Astrocyte of the spinal cord (primary cell): ENCODE results near the gene ADGRB3.

Experiments used
- DNase-seq: peaks from one replicate; pipeline ENCODE4 v3.0.0; 2011; ENCODE audit warnings: low read depth, low spot score
- H3K4me3 ChIP-seq: 2 replicates; pipeline ENCODE4 v1.5.1; 2011; ENCODE audit warnings: low read depth, mild to moderate bottlenecking, low read length, moderate library complexity
- in situ Hi-C: cut with HindIII; loops from 2 replicates; pipeline ENCODE4 v1.10.0; 2017; ENCODE audit warnings: low sequenced_read_pairs
- TF ChIP-seq, protein P1 (sequence below): IDR thresholded peaks from 2 replicates; pipeline ENCODE4 v1.5.1; 2012; ENCODE audit warnings: low read depth, mild to moderate bottlenecking, low read length, inconsistent platforms

The ADGRB3 gene

DNA sequence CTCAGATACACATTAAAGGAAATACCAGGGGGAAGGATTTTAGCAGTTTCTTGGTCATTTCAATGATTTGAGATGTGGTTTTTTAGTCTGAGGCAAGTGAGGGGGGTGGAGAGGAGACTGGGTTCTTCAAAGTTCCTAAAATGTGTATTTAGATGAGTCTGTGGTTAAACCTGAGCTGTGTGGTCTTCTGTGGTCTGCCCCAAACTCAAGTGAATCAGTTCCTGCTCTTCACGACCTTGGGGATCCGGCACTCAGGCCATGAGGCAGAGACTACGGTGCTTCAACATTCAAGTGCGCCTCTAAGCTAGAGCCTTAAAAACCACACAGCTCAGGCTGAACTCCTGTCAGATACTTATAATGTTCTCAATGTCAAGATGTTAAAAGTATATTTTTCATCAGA, 755.0 kb downstream of the ADGRB3 start:
- in situ Hi-C loops: no loop called here
- TF ChIP-seq, protein P1, sequence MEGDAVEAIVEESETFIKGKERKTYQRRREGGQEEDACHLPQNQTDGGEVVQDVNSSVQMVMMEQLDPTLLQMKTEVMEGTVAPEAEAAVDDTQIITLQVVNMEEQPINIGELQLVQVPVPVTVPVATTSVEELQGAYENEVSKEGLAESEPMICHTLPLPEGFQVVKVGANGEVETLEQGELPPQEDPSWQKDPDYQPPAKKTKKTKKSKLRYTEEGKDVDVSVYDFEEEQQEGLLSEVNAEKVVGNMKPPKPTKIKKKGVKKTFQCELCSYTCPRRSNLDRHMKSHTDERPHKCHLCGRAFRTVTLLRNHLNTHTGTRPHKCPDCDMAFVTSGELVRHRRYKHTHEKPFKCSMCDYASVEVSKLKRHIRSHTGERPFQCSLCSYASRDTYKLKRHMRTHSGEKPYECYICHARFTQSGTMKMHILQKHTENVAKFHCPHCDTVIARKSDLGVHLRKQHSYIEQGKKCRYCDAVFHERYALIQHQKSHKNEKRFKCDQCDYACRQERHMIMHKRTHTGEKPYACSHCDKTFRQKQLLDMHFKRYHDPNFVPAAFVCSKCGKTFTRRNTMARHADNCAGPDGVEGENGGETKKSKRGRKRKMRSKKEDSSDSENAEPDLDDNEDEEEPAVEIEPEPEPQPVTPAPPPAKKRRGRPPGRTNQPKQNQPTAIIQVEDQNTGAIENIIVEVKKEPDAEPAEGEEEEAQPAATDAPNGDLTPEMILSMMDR: no peak
- H3K4me3 ChIP-seq: no peak overlapping the region
- DNase-seq: no peak

DNA sequence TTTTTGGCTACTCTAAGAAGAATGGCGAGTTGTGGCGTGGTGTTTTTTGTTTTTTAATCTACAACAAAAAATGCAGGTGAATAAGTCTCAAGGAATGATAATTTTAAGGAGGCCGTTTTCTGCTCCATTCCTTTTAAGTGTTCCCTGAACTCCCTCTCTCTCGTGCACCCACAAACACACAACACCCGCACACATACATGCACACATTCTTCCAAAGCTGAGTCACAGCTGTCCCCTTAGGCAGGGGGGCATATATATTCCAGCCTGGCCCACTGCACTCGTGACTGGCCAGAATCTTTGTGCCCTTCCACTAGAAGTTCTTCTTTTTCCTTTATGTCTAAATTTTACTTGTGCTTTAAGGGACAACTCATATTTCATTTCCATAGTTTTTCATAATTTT, 756.0 kb downstream of the ADGRB3 start:
- in situ Hi-C loops: no loop called here
- H3K4me3 ChIP-seq: no peak overlapping the region
- DNase-seq: no peak
- TF ChIP-seq, protein P1: no peak

DNA sequence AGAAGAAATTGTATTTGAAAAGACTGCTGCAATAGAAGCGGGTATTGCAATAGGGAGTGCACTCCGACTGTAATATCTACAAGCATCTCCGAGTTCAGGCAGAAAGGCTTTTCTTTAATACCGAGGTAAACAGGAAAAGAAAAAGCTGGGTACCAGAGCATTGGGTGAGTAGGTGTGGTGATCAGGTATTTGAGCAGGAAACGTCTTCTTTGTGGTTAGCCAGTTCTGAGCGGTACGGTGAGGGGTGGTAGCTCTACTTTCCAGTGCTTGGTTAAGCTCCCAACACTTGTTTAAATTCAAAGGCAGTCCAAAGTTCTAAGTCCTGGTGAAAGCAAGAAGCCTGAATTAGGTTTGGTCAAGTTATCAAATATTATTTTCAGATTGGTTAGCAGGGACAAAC, 757.7 kb downstream of the ADGRB3 start:
- TF ChIP-seq, protein P1: no peak

DNA sequence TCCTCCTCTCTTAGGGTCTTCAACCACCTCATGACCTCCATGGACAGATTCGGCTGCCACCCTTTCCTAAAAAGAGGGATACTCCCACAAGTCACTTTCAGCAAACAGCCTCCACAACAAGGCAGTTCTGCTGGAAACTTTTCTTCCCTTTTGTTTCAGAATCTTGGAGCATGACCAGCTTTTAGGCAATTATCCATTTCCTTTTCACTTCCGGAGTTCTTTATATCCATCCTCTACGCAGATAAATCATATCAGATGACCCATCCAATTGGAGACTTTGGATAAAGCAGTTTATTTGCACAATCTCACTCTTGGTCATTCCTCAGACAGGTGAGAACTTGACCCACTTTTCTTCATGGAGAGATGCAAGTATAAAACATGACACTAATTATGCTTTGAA, 763.2 kb downstream of the ADGRB3 start:
- in situ Hi-C loops: no loop called here
- no peak overlapping the region for H3K4me3 ChIP-seq
- TF ChIP-seq, protein P1: no peak
- DNase-seq: no peak

More for the DNA sequence above, 757.7 kb downstream of the ADGRB3 start:
- DNase-seq: no peak
- no peak overlapping the region for H3K4me3 ChIP-seq
- in situ Hi-C loops: no loop called here

DNA sequence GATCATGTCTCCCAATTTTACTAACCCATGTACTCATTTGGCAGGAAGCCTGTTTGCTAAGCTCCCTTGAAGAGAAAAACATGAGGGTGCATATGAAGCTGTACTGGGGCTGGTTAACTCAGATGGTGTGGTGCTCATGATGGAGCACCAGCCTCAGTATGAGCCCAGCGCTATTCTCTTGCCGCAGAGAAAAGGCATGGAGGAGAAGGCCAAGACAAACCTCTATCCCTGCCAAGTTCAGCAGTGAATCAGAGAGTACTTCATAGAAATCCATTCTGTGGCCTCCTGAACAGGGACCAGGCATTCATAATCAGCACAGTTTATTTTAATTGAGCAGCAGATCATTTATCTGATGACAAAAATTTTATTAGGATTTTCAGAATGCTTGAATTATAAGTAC, 763.6 kb downstream of the ADGRB3 start:
- TF ChIP-seq, protein P1: no peak
- H3K4me3 ChIP-seq: no peak overlapping the region
- DNase-seq: peak; percentile 56
- in situ Hi-C loops: no loop called here

DNA sequence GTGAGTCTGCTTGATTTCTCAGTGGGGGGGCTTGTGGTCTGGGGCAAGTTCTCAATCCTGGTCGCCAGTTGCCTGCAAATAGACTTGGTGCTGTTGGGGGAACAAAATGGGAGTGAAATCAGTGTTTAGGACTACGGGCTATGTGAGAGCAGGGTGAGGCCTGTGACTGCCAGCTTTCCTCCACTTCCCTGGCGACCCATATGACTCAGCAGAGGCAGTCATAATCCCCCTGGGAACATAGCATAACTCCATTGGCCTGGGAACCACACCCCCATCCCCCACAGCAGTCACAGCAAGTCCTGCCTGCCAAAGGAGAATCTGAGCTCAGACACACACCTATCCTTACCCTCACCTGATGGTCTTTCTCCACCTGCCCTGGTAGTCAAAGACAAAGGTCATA, 773.8 kb downstream of the ADGRB3 start:
- TF ChIP-seq, protein P1: no peak
- in situ Hi-C loops: no loop called here
- H3K4me3 ChIP-seq: no peak overlapping the region
- no peak for DNase-seq

DNA sequence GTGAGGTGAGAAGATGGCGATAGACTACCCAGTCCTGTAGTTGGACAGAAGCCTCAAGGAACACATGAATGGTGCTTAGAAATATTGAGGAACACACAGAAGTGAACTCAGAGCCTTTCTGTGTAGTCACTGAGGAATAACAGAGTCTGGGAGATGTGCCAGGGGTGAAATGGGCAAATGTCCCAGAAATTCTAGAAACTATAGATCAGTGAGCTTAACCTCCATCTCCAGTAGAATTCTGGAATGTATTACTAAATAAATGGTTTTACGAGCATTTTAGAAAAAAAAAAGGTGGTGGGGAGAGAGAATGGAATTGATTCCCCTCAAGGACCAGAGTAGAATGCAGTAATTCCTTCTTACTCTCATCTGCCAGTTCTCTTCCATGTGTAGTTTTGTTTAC, 781.7 kb downstream of the ADGRB3 start:
- TF ChIP-seq, protein P1: no peak
- in situ Hi-C loops: no loop called here
- peak; percentile 55 for DNase-seq
- no peak overlapping the region for H3K4me3 ChIP-seq
